HPDE6-E6E7 (cell line): ENCODE results near the gene GAL3ST2.
"Not testable (repeated sequence)": the region's sequence is repeated elsewhere in the genome, so short reads cannot be mapped to it uniquely, and the experiment has no call there.

Source experiments
- DNase-seq: peaks from one replicate; pipeline ENCODE4 v3.0.0; 2011; ENCODE audit warnings: missing footprints; ENCODE audit errors: extremely low spot score

GAL3ST2 gene

DNA sequence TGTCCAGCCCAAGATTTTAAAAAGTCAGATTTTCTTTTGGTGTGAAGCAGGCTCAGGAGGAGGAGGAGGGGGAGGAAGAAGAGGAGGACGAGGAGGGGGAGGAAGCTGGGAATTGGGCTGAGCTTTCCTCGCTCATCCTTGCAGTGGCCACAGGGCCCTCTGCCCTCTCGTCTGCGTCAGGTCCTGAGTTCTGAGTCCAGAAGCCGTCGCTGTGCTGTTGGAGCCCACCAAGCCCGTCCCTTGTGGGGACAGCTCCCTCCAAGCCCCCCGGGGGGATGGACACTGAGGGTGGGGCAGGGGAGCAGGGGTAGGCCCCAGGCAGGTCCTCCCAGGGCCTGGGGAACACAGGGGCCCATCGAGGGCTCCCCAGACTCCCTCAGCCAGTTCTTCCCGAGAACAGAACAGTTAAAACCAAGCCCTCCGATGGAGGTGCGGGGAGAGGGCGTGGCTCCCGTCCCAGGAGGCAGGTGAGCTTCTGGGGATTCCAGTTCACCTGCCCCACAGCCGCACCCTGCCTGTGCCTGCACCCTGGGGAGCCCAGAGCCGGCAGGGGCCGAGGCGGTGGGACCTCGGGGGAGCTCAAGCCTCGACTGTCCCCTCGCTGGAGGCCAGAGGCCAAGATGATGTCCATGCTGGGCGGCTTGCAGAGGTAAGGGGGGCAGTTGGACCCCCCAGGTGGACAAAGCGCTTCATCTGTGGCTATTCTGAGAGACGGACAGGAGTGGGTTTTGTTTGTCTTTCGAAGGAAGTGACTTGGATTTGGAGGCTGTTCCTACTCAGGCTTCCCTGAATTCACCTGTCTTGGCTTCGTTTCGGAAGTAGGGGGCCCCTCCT is at the start of gene GAL3ST2:
Gene GAL3ST2 (plus strand): TSS at position 487 of the 834 bp plus-strand sequence. CDS start 134 bp downstream, at position 621.
- DNase-seq: no peak

DNA sequence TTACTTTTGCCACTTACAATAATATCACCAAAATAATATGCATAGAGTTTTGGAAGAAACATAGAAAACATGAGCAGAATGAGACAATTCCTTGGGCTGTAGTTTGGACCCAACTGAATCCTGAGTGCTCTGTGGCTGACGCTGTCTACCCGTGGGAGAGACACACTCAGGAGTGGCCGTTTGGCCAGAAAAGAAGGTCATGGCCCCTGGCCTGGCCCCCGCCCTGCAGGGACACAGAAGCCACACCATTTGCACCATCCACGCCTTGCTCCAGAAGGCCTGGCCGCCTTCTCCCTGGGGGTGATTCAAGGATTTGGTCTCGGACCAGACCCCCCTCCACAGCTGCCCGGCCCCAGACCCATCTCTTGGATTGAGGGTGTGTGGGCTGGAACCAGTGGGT is 48.6 kb upstream of the GAL3ST2 start:
- DNase-seq: no peak

DNA sequence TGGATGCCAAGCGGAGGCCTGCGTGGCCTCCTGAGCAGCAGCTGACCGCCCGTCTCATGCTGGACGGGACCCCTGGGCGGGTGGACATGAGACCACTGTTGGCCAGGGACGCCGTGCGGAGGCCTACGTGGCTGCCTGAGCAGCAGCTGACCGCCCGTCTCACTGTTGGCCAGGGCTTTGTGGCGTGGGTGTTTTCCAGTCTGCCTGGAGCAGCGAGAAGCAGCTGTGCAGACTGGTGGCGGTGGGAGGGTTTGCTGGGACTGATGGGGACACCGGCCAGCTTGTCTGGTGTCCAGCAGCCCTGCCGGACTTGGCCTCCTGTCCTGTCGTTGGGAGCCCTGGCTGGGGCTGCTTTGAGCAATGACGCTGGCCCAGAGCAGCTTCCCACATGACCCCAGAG is 48.0 kb upstream of the GAL3ST2 start:
- no peak for DNase-seq

DNA sequence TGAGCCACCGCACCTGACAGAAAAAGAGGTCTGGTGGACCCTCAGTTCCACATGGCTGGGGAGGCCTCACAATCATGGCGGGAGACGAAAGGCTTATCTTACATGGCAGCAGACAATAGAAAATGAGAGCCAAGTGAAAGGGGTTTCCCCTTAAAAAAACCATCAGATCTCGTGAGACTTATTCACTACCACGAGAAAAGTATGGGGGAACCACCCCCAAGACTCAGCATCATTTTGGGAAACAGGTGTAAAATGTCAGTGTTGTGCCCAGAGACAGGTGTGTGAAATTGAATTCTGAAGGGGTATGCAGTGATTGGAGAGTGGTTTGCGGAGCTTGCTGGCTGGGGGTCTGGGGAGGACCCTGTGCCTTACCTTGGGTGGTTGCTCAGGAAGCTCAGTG is 46.8 kb upstream of the GAL3ST2 start:
- DNase-seq: no peak

DNA sequence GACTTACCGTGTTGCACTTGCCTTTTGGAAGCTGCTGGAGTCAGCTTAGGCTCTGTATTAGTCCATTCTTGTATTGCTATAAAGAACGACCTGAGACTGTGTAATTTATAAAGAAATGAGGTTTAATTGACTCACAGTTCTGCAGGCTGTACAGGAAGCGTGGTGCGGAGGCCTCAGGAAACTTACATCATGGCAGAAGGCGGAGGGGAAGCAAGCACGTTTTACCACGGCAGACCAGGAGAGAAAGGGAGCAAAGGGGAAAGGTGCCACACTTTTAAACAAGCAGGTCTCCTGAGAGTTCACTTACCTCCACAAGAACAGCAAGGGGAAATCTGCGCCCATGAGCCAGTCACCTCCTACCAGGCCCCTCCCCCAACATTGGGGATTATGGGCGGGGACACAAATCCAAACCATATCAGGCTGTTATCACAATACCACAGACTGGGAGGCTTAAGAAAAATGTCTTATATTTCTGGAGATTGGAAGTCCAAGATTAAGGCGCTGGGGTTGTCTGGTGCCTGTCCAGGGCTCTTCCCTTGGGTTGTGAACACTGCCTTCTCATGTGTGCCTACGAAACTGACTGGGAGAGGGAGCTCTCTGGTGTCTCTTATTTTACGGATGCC is 45.8 kb upstream of the GAL3ST2 start:
- DNase-seq: no peak

DNA sequence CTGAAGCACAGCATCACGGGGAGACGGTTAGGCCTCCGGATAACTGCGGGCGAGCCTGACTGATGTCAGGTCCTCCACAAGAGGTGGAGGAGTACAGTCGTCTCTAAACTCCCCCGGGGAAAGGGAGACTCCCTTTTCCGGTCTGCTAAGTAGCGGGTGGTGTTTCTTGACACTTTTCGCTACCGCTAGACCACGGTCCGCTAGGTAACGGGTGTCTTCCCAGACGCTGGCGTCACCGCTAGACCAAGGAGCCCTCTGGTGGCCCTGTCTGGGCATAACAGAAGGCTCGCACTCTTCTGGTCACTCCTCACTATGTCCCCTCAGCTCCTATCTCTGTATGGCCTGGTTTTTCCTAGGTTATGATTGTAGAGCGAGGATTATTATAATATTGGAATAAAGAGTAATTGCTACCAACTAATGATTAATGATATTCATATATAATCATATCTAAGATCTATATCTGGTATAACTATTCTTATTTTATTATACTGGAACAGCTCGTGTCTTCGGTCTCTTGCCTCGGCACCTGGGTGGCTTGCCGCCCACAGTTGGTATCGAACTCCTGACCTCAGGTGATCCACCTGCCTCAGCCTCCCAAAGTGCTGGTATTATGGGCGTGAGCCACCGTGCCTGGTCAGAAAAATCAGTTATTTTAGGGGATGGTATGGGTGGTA is 44.0 kb upstream of the GAL3ST2 start:
- not testable (repeated sequence) for DNase-seq

DNA sequence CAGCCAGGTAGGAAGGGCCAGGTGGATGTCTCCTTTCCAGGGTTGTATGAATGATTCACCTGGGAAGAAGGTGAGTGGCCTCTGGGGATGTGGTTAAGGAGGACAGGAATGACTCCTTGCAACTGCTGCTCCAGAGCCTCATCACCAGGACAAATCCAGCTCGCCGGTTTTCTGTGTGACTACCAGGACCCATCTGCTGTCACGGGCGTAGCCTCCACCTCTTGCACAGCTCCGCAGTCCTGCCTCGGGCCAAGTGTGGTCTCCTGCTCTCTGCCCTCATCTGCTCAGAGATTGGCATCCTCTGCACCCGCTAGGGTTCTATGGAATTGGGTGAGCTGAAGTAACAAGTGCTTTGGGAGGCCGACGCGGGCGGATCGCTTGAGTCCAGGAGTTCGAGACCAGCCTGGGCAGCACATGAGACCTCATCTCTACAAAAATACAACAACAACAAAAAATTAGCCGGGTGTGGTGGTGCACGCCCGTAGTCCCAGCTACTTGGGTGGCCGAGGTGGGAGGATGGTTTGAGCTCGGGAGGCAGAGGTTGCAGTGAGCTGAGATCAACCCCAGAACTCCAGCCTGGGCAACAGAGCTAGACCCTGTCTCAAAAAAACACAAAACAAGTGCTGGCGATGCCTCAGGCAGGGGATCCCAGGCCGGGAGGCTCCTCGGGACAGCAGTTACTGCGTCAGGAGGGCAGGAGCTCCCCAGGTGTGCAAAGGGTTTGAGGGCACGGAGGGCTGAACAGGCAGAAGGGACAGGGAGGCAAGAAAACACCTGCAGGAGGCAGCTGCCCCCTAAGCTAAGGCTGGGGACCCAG is 43.0 kb upstream of the GAL3ST2 start:
- peak; percentile 42 for DNase-seq

DNA sequence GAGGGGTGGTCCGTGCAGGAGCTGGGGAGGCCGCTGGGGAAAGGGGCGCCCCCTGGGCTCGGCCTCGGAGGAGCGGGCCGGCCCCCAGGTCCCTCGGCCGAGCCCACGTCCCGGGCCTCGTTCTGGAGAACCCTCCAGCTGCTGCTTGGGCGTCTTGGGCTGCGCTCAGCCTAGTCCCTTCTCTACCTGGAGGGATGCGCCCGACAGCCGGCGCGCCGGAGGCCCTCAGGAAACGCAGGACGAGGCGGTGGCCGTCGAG is 42.5 kb upstream of the GAL3ST2 start:
- no peak for DNase-seq

DNA sequence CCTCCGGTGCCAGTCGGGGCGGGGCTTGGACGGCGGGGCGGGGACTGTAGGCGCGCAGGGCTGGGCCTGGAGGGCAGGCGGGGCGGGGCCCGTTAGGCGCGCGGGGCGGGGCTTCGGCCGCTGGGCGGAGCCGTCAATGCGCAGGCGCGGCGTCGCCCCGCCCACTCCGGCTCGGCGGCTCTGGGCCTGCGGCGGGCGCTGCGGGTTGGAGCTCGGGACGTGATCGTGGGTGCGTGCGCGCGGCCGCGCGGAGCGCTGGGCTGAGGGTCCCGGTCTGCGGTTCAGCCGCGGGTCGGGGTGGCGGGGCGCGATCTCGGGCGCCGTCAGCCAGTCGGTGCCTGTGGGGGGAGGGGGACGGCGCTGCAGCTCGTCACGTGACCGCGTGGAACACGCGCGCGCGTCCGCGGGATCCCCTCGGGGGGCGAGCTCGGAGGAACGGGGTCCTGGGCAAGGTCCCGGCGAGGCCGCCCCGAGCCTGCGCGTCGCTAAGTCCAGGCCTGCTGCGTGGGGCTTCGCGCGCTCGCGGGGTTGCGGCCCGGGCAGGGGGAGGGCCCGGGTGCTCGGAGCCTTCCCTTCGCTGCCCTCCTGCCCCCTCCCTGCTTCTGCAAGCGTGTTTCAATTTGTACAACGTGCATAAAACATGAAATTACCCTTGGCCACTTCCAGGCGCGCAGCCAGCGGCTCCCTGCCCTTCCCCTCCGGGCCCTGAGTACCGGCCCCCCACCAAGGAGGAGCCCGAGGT is 42.0 kb upstream of the GAL3ST2 start, which contains the start of gene D2HGDH:
Gene D2HGDH (plus strand): TSS at position 164 of the 742 bp plus-strand sequence. CDS start 595 bp downstream, outside the sequence.
- peak; percentile 72 for DNase-seq

DNA sequence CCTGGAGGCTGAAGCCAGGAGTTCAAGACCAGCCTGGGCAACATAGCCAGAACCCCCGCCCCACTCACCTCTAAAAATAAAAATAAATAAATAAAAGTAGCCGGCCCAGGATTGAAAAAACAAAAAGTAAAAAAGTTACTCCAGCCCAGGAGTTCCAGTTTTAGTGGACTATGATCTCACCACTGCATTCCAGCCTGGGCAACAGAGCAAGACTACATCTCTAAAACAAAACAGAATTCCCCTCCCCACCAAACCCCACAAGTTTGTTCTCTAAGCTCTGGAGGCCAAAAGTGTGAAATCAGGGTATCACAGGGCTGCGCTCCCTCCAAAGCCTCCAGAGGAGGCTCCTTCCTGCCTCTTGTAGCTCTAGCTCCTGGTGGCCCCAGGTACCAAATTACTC is 40.5 kb upstream of the GAL3ST2 start:
- no peak for DNase-seq

DNA sequence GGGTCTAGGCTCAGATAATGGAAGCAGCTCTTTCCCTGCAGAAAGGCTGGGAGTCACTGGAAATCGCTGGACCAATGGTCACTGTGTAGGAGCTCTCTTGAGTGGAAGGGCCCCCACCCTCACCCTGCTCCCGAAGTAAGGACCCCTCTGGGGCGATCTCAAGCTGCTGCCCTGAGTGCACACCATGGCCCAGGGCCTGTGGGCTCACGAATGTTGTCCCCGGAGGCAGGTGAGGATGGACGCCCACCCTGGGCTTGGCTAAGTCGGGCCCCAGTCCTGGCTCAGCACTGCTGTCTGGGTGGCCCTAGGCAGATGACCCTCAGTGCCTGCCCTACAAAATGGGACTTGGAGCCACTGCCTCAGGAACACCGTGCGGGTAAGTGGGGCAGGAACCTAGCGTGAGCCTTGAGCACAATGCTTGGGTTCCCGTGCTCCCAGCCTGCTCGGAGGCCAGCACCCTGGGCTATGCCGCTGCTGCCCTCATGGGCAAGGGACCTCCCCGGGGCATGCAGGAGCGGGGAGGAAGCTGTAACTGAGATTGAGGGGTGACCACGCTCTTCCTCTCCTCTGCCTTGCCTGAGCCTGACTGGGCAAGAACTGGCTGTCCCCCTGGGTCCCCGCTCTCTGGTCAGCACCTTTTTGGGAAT is 38.5 kb upstream of the GAL3ST2 start:
- DNase-seq: no peak

DNA sequence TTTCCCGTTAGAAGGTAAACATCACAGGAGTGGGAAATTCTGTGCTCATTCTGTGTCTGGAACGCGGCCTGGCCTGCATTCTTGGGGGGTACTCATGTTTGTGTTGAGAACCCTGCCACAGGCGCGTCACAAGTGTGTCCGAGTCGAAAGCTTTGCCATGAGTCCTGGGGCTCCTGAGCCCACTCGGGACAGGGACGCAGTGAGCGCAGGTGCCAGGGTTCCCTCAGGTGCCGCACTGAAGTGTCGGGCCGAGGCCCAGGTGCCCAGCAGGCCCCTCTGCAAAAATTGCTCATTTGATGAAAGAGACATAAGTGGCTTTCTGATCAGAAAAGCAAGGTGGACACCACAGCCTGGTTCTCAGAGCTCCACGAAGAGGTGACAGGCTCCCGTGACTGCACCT is 37.4 kb upstream of the GAL3ST2 start:
- no peak for DNase-seq

DNA sequence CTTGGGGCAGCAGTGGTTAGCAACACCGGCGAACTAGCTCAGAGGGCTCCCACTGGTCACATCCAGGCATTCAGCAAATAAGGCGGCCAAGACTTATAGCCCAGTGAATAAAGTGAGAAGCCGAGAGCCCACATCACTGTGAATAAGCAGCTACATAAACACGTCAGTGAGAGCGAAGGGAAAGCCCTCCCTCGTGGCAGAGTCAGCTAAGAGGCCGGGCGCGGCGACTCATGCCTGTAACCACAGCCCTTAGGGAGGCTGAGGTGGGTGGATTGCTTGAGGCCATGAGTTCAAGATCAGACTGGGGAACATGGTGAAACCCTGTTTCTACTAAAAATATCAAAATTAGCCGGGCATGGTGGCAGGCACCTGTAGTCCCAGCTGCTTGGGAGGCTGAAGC is 37.0 kb upstream of the GAL3ST2 start:
- DNase-seq: no peak

DNA sequence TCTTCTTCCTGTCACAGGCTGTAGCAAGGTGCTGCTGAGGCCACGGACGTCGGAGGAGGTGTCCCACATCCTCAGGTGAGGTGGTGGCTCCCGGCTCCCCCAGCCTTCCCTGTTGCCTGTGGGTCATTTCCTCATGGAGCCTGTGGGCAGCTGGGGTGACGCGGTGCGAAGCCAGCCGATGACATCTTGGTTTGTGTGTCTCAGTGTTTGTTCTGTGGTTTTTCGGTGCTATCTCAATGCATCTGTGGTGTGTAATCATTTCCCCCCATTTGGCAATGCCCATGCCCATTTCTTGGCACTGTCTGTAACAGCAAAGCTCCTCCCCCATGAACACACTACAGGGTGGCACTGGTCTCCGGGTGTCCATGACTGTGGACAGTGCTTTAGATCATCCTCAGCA is 35.6 kb upstream of the GAL3ST2 start:
- peak; percentile 20 for DNase-seq

DNA sequence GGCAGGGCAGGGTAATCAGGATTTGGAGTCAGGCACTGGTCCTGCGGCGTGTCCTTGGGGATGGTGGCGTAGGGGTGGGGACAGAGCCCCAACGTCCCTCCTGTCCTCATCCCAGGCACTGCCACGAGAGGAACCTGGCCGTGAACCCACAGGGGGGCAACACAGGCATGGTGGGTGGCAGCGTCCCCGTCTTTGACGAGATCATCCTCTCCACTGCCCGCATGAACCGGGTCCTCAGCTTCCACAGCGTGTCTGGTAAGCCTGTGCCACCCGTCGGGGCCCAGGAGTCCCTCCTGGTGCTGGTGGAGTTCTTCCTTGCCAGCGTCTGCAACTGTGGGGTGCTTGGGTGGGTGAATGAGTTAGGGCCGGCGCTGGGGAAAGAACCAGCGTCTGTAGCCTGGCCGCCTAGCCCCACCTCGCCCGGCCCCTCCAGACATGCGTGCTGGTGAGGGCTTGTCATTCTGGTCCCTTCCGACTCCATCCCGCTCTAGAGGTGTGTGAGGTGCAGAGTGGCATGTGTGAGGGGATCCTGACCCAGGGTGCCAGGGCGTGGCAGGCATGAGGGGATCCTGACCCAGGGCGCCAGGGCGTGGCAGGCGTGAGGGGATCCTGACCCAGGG is 34.2 kb upstream of the GAL3ST2 start:
- no peak for DNase-seq

DNA sequence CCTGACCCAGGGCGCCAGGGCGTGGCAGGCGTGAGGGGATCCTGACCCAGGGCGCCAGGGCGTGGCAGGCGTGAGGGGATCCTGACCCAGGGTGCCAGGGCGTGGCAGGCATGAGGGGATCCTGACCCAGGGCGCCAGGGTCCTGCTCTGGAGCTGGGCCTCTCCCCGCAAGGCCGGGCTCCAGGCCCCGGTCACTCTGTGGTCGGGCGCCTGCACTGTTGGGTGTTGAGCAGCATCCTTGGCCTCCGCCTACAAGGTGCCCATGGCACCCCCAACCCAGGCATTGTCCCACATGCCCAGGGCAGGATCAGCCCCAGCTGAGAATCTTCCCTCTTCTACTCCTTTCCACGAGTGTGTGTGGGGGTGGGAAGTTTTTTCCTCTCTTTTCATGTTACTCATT is 33.6 kb upstream of the GAL3ST2 start:
- not testable (repeated sequence) for DNase-seq

DNA sequence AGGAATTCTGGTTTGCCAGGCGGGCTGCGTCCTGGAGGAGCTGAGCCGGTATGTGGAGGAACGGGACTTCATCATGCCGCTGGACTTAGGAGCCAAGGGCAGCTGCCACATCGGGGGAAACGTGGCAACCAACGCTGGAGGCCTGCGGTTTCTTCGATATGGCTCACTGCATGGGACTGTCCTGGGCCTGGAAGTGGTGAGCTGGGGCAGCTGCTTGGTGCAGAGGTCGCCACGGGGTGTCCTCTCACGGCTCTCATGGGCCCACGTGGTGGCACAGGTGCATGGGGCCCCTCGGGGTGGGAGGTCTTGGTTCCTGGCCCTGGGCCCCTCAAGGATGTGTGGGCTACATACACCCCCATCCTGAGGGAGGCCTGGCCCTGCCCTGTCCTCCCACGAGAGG is 33.0 kb upstream of the GAL3ST2 start:
- no peak for DNase-seq

DNA sequence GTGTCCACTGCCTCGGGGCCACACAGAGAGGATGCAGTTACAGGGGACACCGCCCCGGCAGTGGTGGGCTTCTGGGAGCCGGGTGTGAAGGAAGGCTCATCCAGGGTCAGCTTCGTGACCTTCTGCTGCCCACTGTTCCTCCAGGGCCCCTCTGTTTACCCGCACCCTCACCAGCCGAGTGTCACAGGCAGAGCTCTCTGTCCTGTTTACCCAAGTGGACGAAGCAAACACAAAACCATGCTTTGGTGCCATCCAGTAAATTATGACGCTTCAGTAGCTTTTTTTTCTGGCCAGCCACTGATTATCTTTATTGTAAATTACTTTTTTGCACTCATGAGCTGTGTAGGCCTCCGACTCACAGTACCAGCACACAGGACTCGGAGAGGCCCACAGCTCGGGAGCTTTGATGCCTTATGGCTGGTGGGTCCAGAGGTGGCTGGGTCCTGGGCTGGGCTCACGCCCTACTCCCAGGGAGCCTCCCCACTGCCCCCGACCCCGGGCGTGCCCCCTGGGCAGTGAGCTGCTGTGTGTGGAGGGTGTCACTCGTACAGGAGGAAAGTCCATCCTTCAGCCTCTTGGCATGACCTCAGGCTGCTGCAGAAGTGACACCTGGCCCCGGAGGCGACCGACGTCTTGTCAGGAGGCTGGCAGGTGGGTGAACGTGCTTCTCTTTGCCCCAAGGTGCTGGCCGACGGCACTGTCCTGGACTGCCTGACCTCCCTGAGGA is 32.4 kb upstream of the GAL3ST2 start:
- DNase-seq: no peak

DNA sequence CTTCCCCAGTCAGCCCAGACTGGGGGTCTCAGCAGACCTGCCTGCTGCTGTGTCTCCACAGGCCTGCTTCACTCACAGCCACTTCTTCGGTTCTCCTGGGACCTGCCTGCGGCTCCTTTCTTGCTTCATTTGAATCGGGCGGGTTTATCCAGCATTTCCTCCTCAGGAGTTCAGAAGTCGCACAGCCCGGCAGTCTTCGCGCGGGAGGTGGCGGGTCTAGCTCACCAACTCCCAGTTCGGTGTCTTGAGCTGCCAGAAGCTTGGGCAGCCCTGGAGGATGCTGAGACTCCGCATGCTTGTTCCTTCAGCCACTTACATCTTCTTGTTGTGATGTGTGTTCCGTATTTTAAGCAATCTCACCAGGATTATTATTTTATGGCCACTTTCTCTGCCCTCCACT is 31.3 kb upstream of the GAL3ST2 start:
- no peak for DNase-seq

DNA sequence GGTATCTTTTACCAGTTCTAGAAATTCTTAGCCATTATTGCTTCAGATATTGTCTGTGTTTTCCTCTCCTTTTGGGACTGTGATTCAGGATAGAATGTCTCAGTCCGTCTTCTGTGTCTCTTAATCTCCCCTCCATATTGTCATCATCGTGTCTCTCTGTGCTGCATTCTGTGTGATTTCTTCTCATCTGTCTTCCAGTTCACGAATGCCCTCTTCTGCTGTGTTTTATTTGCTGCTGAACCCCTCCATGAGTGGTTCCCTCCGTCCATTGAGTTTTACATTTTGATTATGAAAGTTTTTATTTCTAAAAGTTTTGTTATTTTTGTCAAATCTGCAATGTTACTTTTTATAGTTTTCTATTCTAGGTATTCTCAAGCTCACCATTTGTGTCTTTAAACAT is 30.5 kb upstream of the GAL3ST2 start:
- DNase-seq: no peak
